ENCODE data around the gene KLHL6.
"Not testable (repeated sequence)": the region's sequence is repeated elsewhere in the genome, so short reads cannot be mapped to it uniquely, and the experiment has no call there.

KLHL6 gene

GRCh38 chr3:183443395-183444385 is 111.8 kb downstream of the KLHL6 start:
- no peak for DNase-seq

- DNase-seq, result no peak
These were observed 112.5 kb downstream of the KLHL6 start for GRCh38 chr3:183442994-183443393.

GRCh38 chr3:183440521-183440920 is 115.0 kb downstream of the KLHL6 start:
- not testable (repeated sequence) for DNase-seq

- DNase-seq, result peak; percentile 43
These were observed 116.0 kb downstream of the KLHL6 start for GRCh38 chr3:183439515-183439914.

- DNase-seq, result no peak
These were observed 116.8 kb downstream of the KLHL6 start for GRCh38 chr3:183438735-183439134.

- DNase-seq, result peak; percentile 80
These were observed 117.6 kb downstream of the KLHL6 start for GRCh38 chr3:183437666-183438564.

All from activated CD4-positive, alpha-beta T cell treated with anti-CD3 and anti-CD28 coated beads, Interleukin-2, amount 50 U/mL, for 16 hours (primary cell).